Mesendoderm (in vitro differentiated cells): Measurements from ENCODE around the gene ANKS1B.

Source experiments
- DNase-seq: peaks from one replicate; pipeline ENCODE4 v3.0.0; 2013
- H2AK5ac ChIP-seq: 2 replicates; pipeline ENCODE4 v1.6.1; 2013; ENCODE audit warnings: low read length, inconsistent platforms
- H2BK120ac ChIP-seq: 2 replicates; pipeline ENCODE4 v1.6.1; 2013; ENCODE audit warnings: low read depth, mild to moderate bottlenecking, low read length, moderate library complexity, mixed read lengths
- H2BK15ac ChIP-seq: replicated peaks from 2 replicates; pipeline ENCODE4 v1.6.1; 2013; ENCODE audit warnings: low read depth, mild to moderate bottlenecking, moderate library complexity
- H2BK5ac ChIP-seq: 2 replicates; pipeline ENCODE4 v1.6.1; 2013; ENCODE audit warnings: low read length, inconsistent platforms
- H3K18ac ChIP-seq: 2 replicates; pipeline ENCODE4 v1.6.1; 2013; ENCODE audit warnings: mild to moderate bottlenecking, low read length, mixed read lengths
- H3K23ac ChIP-seq: one replicate; pipeline ENCODE4 v1.6.1; 2013; ENCODE audit warnings: low read length
- H3K27ac ChIP-seq: 2 replicates; pipeline ENCODE4 v1.5.1; 2013; ENCODE audit warnings: low read depth, mild to moderate bottlenecking, inconsistent platforms, low read length, moderate library complexity
- H3K27me3 ChIP-seq: 2 replicates; pipeline ENCODE4 v1.6.1; 2013; ENCODE audit warnings: low read length, control low read depth, mild to moderate bottlenecking, inconsistent platforms; ENCODE audit not compliant: insufficient read depth, poor library complexity
- H3K36me3 ChIP-seq: 2 replicates; pipeline ENCODE4 v1.6.1; 2013; ENCODE audit warnings: low read length, inconsistent platforms; ENCODE audit not compliant: control insufficient read depth, insufficient read depth
- H3K4ac ChIP-seq: one replicate; pipeline ENCODE4 v1.6.1; 2013; ENCODE audit warnings: low read depth, mild to moderate bottlenecking, low read length, moderate library complexity
- H3K4me1 ChIP-seq: 2 replicates; pipeline ENCODE4 v1.6.1; 2013; ENCODE audit warnings: low read depth, low read length, inconsistent platforms; ENCODE audit not compliant: control insufficient read depth
- H3K4me2 ChIP-seq: 2 replicates; pipeline ENCODE4 v1.6.1; 2013; ENCODE audit warnings: low read length
- H3K4me3 ChIP-seq: 2 replicates; pipeline ENCODE4 v1.5.1; 2013; ENCODE audit warnings: mild to moderate bottlenecking, low read length
- H3K56ac ChIP-seq: one replicate; pipeline ENCODE4 v1.6.1; 2013; ENCODE audit warnings: low read length
- H3K79me1 ChIP-seq: 2 replicates; pipeline ENCODE4 v1.6.1; 2013; ENCODE audit warnings: low read length, inconsistent platforms
- H3K79me2 ChIP-seq: 2 replicates; pipeline ENCODE4 v1.6.1; 2013; ENCODE audit warnings: mild to moderate bottlenecking, low read length; ENCODE audit not compliant: control insufficient read depth, insufficient read depth
- H3K9ac ChIP-seq: 2 replicates; pipeline ENCODE4 v1.6.1; 2013; ENCODE audit warnings: low read length, inconsistent platforms
- H4K5ac ChIP-seq: one replicate; pipeline ENCODE4 v1.6.1; 2013; ENCODE audit warnings: low read length
- H4K8ac ChIP-seq: one replicate; pipeline ENCODE4 v1.6.1; 2013; ENCODE audit warnings: low read depth, mild to moderate bottlenecking, control low read depth, low read length, moderate library complexity
- WGBS: extraction: QIAGEN DNeasy Blood & Tissue Kit; methylation state at CpG from one replicate; pipeline ENCODE4 v1.1.7; 2013; ENCODE audit warnings: low lambda C conversion rate, missing lambda C conversion rate; ENCODE audit not compliant: insufficient coverage; ENCODE audit errors: extremely low coverage; 5-methylcytosine and 5-hydroxymethylcytosine counted together

The ANKS1B gene

GRCh38 chr12:98983647-98984046, 1001.1 kb downstream of the ANKS1B start:
- H2BK5ac ChIP-seq = no peak overlapping the region
- WGBS = no CpG with 5 or more reads among the region's 1 CpG
- H3K4me1 ChIP-seq = no peaks in the 10 kb centered on the region
- no peak overlapping the region for H4K8ac ChIP-seq
- no peak overlapping the region for H3K4ac ChIP-seq
- H3K18ac ChIP-seq = no peak overlapping the region
- no peak overlapping the region for H3K27ac ChIP-seq
- no peaks in the 10 kb centered on the region for H3K36me3 ChIP-seq
- no peak overlapping the region for H3K56ac ChIP-seq
- no peak overlapping the region for H3K23ac ChIP-seq
- H4K5ac ChIP-seq = no peak overlapping the region
- no peak overlapping the region for H3K9ac ChIP-seq
- H2BK120ac ChIP-seq = no peak overlapping the region
- H3K4me2 ChIP-seq = no peak overlapping the region
- no peak overlapping the region for H2BK15ac ChIP-seq
- no peak for DNase-seq
- no peaks in the 10 kb centered on the region for H3K79me2 ChIP-seq
- H3K27me3 ChIP-seq = no peaks in the 10 kb centered on the region
- H3K79me1 ChIP-seq = no peaks in the 10 kb centered on the region
- no peak overlapping the region for H3K4me3 ChIP-seq
- no peak overlapping the region for H2AK5ac ChIP-seq

- no peak overlapping the region for H3K27ac ChIP-seq
- no peak overlapping the region for H4K8ac ChIP-seq
- no peak overlapping the region for H2BK120ac ChIP-seq
- H3K4me3 ChIP-seq = no peak overlapping the region
- H3K4ac ChIP-seq = no peak overlapping the region
- H4K5ac ChIP-seq = no peak overlapping the region
- H3K23ac ChIP-seq = no peak overlapping the region
- no peak for DNase-seq
- no peak overlapping the region for H3K56ac ChIP-seq
- no peaks in the 10 kb centered on the region for H3K79me2 ChIP-seq
- H2BK5ac ChIP-seq = no peak overlapping the region
- H3K4me1 ChIP-seq = no peaks in the 10 kb centered on the region
- no peak overlapping the region for H3K4me2 ChIP-seq
- H2AK5ac ChIP-seq = no peak overlapping the region
- H3K9ac ChIP-seq = no peak overlapping the region
- no peaks in the 10 kb centered on the region for H3K27me3 ChIP-seq
- H3K36me3 ChIP-seq = no peaks in the 10 kb centered on the region
- no peak overlapping the region for H3K18ac ChIP-seq
- no peak overlapping the region for H2BK15ac ChIP-seq
- no peaks in the 10 kb centered on the region for H3K79me1 ChIP-seq
Measured at GRCh38 chr12:98980508-98980907, 1004.2 kb downstream of the ANKS1B start.

GRCh38 chr12:98977186-98977585, 1007.5 kb downstream of the ANKS1B start:
- Histone ChIP-seq H3K9ac (no peak overlapping the region), H2AK5ac (no peak overlapping the region), H3K18ac (no peak overlapping the region), H3K4ac (no peak overlapping the region), H3K79me2 (no peaks in the 10 kb centered on the region), H3K27me3 (no peaks in the 10 kb centered on the region), H3K4me2 (no peak overlapping the region), H4K8ac (no peak overlapping the region), H2BK120ac (no peak overlapping the region), H3K56ac (no peak overlapping the region), H2BK5ac (no peak overlapping the region), H3K23ac (no peak overlapping the region), H3K79me1 (no peaks in the 10 kb centered on the region), H3K36me3 (no peaks in the 10 kb centered on the region), H3K27ac (no peak overlapping the region), H3K4me1 (no peaks in the 10 kb centered on the region), H4K5ac (no peak overlapping the region), H2BK15ac (no peak overlapping the region), H3K4me3 (no peak overlapping the region)
- DNase-seq = no peak
- no CpG with 5 or more reads among the region's 2 CpGs for WGBS

- Histone ChIP-seq H2BK15ac (no peak overlapping the region), H3K23ac (no peak overlapping the region)
Measured at GRCh38 chr12:98974767-98975381, 1009.9 kb downstream of the ANKS1B start.

GRCh38 chr12:98973395-98973794, 1011.3 kb downstream of the ANKS1B start:
- H3K36me3 ChIP-seq = no peaks in the 10 kb centered on the region
- no peak overlapping the region for H4K5ac ChIP-seq
- H2BK15ac ChIP-seq = no peak overlapping the region
- peak; percentile 62 for DNase-seq
- no peak overlapping the region for H3K56ac ChIP-seq
- no peak overlapping the region for H2BK5ac ChIP-seq
- H3K27ac ChIP-seq = no peak overlapping the region
- H3K23ac ChIP-seq = no peak overlapping the region
- no CpG with 5 or more reads among the region's 2 CpGs for WGBS
- H4K8ac ChIP-seq = no peak overlapping the region
- H3K4me3 ChIP-seq = no peak overlapping the region
- H3K18ac ChIP-seq = no peak overlapping the region
- no peaks in the 10 kb centered on the region for H3K4me1 ChIP-seq
- no peak overlapping the region for H3K4me2 ChIP-seq
- no peak overlapping the region for H3K4ac ChIP-seq
- H3K79me1 ChIP-seq = no peaks in the 10 kb centered on the region
- H3K27me3 ChIP-seq = no peaks in the 10 kb centered on the region
- no peak overlapping the region for H2AK5ac ChIP-seq
- H2BK120ac ChIP-seq = no peak overlapping the region
- no peaks in the 10 kb centered on the region for H3K79me2 ChIP-seq
- no peak overlapping the region for H3K9ac ChIP-seq

More at GRCh38 chr12:98974767-98975381, 1009.9 kb downstream of the ANKS1B start:
- Histone ChIP-seq H3K4me3 (no peak overlapping the region), H3K18ac (no peak overlapping the region), H3K27ac (no peak overlapping the region), H3K9ac (no peak overlapping the region), H3K36me3 (no peaks in the 10 kb centered on the region), H3K56ac (no peak overlapping the region), H4K5ac (no peak overlapping the region), H3K27me3 (no peaks in the 10 kb centered on the region), H2BK120ac (no peak overlapping the region), H4K8ac (no peak overlapping the region), H3K4me1 (no peaks in the 10 kb centered on the region), H2AK5ac (no peak overlapping the region), H3K79me2 (no peaks in the 10 kb centered on the region), H3K4ac (no peak overlapping the region), H2BK5ac (no peak overlapping the region), H3K79me1 (no peaks in the 10 kb centered on the region), H3K4me2 (no peak overlapping the region)
- no peak for DNase-seq

- Histone ChIP-seq H4K5ac (no peak overlapping the region), H3K23ac (no peak overlapping the region), H3K4ac (no peak overlapping the region), H3K79me1 (no peaks in the 10 kb centered on the region), H2BK15ac (no peak overlapping the region), H3K27ac (no peak overlapping the region), H3K18ac (no peak overlapping the region), H3K9ac (no peak overlapping the region), H2BK120ac (no peak overlapping the region), H3K4me3 (no peak overlapping the region), H3K4me1 (no peaks in the 10 kb centered on the region), H2AK5ac (no peak overlapping the region), H2BK5ac (no peak overlapping the region), H3K36me3 (no peaks in the 10 kb centered on the region), H4K8ac (no peak overlapping the region), H3K56ac (no peak overlapping the region), H3K27me3 (no peaks in the 10 kb centered on the region), H3K79me2 (no peaks in the 10 kb centered on the region), H3K4me2 (no peak overlapping the region)
- no peak for DNase-seq
Measured at GRCh38 chr12:98970950-98971349, 1013.8 kb downstream of the ANKS1B start.
